HG02642 (cell line): Measurements from ENCODE around the gene TMEM222.

Experiments used
- ATAC-seq: cut with Tn5 transposase; IDR thresholded peaks from one replicate; pipeline ENCODE4 v1.9.1; 2021; ENCODE audit warnings: mild to moderate bottlenecking; ENCODE audit not compliant: unreplicated experiment, poor library complexity

The TMEM222 gene

DNA sequence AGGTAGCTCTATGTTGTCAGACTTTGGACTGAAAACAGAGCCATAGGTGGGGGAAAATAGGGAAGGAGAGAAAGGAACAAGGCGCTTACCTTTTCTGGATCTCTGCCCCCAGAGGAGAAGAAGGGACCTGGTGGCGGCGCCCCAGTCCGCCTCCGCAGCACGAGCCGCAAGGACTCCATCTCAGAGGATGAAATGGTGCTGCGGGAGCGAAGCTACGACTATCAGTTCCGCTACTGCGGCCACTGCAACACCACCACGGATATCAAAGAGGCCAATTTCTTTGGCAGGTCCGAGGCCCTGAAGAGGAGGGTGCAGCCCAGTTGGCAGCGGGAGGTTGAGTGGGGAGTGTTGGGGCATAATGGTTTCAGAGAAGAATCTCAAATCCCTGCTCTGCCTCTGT is 18.5 kb upstream of the TMEM222 start:
- no peak for ATAC-seq

DNA sequence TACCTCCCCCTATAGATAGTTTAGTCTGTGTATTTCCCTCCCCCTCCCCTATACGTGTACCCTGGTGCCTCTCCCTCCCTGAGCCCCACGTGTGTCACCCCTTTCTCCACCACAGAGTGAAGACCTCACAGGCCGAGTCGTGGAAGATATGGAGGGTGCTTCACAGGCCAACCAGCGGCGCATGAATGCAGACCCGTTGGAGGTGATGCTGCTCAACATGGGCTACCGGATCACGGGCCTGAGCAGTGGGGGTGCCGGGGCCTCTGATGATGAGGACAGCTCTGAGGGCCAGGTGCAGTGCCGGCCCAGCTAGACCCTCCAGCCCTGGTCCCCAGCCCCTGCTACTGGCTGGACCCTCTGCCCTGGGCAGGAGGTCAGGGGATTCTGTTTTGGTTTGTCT is 15.9 kb upstream of the TMEM222 start:
- no peak for ATAC-seq

DNA sequence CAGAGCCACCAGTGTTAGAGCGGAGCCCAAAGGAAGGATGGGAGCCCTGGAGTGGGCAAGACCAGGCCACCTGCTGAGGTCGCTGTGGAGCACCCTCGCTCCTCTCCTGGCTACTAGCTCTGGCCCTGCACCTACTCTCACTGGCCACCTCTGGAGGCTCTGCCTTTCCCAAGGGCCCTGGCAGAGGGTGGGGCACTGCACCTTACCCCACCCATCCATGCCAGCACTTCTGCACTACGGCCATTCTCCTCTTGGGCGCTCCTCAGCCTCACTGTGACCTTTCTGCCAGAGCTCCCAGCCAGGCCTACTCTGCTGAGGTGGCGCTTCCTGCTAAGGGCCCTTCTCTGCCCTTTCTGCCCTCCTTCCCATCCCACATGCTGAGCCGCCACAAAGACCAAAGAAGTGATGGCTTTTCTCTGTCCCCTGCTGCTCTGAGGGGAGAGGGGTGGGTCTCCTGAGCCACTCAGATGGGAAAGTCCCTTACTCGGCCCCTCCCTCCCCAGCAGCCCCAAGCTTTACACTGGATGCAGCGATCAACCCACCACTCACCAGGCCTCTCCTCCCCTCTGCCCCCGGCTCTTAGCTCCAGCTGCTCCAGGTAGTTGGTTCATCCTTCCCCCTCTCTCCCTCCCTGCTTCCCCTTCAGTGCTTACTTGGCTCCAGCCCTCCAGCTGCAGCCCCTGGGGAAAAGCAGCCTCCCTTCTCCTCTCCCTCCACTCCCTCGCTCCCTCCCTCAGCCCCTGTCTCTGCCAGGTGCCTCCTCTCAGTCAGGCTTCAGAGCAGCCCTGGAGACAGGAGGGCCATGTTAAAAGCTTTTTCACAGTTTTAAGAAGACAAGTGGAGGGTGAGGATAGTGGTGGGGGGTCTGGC is 14.8 kb upstream of the TMEM222 start:
- no peak for ATAC-seq

DNA sequence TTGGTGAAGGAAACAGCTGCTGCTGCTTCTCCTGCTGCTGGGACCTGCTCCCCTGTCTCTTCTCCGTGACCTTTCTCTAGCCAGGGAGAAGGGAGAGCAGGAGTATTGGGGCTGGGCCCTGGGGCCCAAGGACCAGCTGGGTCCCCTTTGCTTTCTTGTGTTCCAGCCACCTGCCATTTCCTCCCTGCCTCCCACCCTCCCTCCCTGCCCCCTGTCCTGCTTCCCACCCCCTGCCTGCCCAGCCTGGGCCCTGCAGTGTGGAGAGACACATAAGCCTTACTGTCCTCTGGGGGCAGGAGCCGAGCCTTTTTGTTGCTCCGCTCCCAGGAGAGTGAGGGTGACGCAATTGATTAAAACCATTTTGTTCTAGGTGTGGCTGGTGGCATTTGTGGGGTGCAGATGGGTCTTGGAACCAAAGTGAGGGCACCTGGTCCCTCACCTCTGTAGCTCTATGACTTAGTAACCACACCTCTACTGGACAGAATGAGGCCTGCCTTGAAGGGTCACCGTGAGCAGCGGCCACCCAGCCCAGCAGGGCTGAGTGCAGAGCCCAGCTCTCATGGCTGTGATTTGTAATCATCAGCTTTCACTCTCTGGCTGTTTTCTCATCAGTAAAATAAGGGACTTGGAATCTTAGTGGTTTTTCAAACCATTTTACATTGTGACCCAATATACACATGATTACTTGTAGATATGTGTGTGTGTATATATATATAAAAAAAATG is 13.9 kb upstream of the TMEM222 start:
- ATAC-seq, result no peak

DNA sequence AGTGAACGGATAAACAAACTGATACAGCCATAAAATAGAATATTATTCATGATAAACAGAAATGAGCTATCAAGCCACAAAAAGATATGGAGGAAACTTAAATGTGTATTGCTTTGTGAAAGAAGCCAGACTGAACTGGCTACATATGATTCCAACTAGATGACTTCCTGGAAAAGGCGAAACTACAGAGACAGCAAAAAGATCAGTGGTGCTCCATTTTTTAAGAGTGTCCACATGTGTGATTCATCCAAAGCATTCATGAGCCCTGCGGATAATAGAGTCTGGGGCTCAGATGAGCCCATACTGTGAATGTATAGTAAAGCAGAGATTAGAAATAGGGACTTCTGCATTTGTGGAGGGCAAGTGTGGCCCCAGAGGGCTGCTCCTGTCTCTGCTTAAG is 7.8 kb upstream of the TMEM222 start:
- ATAC-seq, result no peak

DNA sequence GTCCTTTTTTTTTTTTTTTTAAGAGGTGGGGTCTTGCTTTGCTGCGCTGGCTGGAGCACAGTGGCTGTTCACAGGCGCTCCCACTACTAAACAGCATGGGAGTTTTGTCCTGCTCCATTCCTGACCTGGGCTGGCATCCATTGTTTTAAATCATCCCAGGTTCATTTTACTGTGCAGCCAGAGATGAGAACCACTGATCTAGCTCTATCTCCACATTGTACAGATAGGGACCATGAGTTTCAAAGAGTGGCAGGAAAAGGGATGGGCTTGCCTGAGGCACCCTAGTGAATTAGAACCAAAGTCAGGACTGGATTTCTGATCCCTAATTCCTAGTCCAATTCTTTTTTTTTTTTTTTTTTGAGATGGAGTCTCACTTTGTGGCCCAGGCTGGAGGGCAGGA is 7.2 kb upstream of the TMEM222 start:
- no peak for ATAC-seq

DNA sequence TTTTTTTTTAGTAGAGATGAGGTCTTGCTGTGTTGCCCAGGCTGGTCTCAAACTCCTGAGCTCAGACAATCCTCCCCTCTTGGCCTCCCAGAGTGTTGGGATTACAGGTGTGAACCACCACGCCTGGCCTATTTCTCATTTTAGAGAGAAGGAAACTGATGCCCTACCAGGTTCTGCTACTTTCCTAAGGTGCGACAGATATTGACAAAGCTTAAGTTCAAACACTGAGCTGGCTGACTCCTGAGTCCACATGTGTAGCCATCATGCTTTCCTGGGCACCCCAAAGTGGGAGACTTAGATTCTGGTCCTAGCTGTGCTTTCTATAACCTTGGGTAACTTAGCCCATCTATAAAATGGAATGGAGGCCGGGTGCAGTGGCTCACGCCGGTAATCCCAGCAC is 5.1 kb upstream of the TMEM222 start:
- no peak for ATAC-seq

DNA sequence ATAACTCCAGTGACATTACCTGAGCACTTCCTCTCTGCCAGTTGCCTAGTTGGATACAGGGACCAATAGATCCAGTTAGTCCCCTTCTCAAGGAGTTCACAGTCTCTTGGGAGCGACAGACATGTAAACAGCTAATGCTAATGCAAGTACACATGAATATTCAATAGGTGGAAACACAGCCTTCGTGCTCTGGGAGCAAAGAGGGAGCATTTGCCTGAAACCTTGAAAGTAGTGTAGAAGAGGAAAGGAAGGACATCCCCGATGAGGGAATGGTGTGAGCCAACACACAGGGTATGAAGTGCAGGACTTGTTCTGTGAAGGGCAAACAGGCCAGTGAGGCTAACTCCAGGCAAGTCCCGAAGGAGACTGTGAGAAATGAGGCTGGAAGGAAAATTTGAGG is 3.8 kb upstream of the TMEM222 start:
- ATAC-seq, result no peak

DNA sequence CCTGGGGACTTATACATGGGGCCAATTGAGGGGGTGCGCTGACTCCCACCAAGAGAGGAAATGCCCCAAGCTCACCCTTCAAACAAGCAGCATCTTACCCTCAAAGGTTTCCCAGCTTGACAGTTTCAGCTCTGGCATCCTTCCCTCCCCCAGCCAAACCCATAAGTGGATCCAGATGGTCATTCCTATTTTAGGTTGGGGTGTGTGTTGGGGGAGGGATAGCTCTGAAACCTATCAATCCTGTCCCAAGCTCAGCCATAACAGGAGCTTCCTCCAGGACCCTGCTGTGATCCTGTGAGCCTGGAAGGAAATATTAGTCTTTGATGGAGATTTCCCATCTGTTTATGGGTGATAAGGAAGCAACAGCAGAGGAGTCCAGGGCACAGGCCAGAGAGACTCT is 3.4 kb upstream of the TMEM222 start:
- ATAC-seq, result no peak

DNA sequence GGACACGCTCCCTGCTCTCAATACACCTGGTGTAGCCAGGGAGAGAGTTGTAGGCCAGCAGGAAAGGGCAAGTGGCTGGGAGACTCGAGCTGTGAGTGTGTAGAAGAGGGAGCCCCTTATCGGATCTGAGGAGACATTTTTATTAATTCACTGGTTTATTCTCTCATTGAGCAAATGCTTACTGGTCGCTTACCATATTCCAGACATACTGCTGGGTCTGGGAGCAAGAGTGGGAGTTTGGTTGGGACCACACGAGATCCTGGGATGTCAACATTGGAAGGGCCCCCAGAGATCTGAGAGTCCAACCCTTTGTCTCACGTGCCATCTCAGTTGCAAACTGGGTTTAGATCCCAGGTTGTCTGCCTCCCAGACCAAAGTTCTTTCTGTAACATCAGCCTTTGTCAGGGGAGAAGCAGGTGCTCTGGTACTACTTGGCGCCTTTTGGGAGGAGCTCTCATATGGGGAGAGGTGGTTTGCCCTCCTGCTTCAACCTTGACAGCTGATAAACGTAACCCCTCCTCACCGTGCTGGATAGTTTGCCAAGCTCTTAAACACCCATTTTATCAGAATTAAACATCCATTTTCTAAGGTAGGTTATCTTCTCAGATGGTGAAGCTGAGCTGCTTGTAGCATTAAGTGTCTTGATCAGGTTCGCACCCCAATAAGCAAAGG is 742 bp downstream of the TMEM222 start:
- no peak for ATAC-seq

DNA sequence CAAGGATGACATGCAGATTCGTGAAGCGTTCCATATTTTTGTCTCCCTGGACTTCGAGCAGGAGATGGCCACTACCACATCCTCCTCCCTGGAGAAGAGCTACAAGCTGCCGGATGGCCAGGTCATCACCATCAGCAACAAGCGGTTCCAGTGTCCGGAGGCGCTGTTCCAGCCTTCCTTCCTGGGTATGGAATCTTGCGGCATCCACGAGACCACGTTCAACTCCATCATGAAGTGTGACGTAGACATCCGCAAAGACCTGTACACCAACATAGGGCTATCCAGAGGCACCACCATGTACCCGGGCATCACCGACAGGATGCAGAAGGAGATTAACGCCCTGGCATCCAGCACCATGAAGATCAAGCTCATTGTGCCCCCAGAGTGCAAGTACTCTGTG is 3.3 kb downstream of the TMEM222 start:
- ATAC-seq, result no peak

DNA sequence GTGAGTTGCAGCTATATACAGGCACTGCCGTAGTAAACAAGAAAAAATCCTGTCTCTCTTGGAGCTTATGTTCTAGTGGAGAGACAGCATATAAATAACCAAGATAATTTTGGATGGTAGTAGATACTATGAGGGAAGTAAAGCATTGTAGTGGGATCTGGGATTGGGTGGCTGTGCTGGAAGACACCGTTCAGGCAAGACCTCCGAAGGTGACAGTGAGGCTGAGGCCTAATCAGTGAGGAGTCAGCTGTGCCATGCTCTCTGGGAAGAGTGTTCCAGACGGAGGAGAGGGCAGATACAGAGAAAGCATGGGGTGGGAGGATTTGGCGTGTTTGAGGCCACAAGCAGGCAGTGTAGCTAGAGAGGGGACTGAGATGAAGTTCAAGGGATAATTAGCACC is 6.0 kb downstream of the TMEM222 start:
- no peak for ATAC-seq

DNA sequence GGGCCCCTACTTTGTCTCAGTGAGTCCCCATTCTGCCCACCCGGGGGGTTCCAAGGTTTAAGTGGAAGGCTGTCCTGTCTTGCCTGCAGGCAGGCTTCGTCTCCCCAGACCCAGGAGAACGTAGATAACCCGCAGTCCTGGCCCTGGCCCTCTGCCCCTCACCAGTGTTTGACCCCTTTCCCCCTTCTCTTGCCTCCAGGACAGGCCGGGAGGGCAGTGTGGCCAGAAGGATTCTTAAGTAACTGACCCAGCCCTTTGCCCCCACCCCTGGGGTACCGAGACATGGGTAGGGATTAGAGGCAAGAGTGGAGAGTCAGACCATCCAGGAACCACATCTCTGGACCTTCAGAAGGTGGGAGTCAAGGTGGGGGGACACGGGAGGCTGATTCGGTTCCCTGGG is 8.8 kb downstream of the TMEM222 start:
- ATAC-seq, result no peak

DNA sequence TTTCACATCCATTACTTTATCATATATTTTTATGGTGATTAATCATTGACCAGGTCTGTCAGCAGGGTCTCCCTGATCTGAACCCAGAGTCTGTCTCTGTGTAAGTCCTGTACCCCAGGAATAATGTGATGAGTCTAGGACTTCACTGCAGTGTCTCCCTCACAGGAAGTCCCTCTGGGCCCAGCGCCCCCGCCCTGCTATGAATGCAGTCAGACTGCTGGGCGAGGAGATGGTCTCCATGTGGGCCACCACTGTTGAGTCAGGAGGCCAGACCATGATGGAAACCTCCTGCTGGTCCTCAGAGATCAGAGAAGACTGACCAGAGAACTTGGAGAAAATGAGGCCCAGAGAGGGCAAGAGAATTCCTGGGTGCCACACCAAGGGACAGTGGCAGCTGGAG is 9.5 kb downstream of the TMEM222 start:
- ATAC-seq, result no peak

DNA sequence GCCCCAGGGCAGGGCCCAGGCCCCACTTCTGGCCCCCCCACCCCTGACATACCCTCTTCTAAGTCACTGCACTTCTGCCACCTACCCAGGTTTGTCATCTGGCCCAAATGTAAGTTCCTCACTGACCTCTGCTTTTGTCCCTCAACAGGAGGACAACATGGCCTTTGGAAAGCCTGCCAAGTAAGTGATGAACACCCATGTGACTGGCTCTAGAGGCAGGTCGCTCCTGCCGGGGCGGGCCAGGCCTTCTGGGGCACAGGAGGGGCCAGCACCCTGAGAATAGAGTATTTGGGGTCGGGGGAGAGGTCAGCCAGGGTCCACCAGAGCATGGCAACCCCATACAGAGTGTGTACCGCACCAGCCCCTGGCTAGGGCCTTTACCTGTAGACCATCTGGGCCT is 10.0 kb downstream of the TMEM222 start:
- no peak for ATAC-seq

DNA sequence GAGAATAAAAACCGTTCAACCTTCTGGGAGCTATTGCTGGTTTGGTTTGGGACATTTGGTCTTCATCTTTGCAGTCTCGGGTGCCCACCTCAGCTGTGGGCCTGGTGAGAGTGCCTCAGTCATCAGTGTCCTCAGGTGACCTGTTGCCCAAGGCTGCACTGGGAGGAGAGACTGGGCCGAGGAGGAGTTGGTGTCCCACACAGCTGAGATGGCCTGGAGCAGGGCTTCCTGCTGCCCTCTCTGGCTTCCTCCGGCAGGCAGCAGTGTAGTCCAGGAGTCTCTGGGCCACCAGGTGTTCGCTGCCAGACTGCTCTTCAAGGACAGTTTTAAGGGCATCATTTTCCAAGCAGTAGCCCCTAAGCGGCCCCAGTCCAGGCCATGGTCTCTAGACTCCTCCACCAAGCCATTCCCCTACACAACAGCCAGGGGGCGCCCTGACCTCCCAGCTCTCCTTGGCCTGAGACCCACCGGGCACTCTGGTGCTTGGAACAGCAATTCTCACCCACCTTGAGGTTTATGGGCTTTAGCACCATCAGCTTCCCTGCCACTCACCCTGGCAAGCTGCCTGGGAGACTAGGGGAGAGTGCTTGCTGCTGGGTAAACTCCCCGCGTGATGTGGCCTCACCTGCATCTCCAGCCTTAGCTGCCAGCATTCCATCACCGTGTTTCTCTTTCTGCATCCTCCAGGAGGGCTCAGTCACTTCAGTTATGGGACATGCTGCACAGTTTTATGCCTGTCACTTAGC is 10.7 kb downstream of the TMEM222 start:
- ATAC-seq, result no peak

DNA sequence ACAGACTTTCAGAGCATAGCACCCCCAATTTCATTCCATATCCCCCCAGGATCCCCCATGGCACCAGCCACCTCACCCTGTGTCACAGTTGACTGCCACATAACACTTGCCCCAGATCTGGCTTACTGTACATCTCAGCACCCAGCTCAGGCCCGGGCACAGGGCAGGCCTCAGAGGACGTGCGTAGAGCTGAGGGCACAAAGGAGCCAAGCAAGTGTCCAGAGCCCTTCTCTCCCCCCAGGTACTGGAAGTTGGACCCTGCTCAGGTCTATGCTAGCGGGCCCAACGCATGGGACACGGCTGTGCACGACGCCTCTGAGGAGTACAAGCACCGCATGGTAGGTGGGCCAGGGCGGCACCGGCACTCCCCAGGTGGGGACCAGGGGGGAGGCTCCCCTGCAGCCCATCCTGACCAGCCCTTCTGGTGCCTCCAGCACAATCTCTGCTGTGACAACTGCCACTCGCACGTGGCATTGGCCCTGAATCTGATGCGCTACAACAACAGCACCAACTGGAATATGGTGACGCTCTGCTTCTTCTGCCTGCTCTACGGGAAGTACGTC is 11.8 kb downstream of the TMEM222 start:
- no peak for ATAC-seq

DNA sequence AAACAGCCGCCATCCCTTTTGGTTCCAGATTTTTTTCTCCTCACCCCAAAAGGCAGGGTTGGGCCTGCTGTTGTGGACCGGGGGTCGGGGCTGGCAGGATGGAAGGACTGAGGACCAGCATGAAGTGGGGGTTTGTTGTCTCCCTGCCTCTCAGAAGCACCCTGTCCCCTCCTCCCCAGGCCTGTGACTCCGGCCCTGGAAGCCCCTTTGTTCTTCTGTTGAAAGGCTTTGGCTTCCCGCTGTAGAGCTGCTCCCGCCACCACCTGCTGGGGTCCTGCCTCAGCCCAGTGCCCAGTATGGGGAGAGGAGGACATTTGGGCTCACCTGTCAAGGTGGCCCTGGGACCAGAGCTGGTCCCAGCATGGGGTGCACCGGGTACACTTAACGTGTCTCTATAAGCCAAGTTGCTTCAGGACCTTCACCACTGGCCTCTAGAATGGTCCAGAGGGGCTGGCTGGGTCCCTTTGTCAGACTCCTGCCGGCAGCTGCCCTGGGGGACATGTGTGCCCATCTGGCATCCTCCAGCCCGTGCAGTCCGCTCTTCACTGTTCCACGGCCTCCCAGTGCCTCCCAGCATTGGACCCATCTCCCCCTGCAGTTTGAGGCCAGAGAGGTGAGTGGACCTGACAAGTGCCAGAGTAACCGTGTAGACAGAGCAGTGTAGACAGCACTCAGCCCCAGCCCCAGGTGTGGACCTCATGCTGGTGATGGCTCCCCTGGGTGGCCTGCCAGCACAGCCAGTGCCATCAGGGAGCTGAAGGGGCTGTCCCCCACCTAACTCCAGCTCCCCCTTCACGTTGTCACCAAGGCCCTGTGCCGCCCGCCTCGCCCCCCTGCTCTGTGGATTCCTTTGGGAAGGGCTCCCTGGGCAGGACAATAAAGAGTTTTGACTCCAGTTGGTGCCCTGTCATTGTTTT is 13.8 kb downstream of the TMEM222 start:
- ATAC-seq, result no peak

DNA sequence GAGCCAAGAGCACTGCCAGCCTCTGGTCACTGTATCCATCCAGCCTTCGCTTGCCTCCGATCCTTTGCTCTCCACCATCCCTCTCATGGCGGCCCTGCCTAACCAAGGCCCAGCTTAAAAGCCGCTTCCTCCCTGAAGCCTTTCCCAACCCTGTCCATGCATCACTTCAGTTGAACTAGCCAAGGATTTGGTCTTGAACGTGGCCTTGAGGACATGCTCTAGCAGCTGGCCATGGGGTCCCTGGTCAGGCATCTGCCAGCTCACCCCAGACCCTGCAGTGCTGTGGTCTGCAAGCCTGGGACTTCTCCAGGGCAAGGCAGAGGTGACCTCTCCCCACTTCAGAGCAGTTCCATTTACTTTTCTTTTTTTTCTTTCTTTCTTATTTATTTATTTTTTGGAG is 14.8 kb downstream of the TMEM222 start:
- ATAC-seq, result no peak
